GM10266 (cell line): ENCODE data around the gene DCAF4.

Experiments used
- DNase-seq: peaks from one replicate; pipeline ENCODE4 v3.0.0; 2012; ENCODE audit errors: extremely low spot score
- CTCF ChIP-seq: IDR thresholded peaks from 2 replicates; pipeline ENCODE4 v1.5.1; 2012; ENCODE audit warnings: mild to moderate bottlenecking, low read depth; ENCODE audit not compliant: control insufficient read depth, insufficient read depth; ENCODE audit errors: missing control alignments

The DCAF4 gene

GRCh38 chr14:72929316-72930080 is 3.2 kb downstream of the DCAF4 start:
- DNase-seq, result no peak
- no peak for TF ChIP-seq CTCF

GRCh38 chr14:72932893-72933292 is 6.6 kb downstream of the DCAF4 start:
- DNase-seq, result no peak
- no peak for TF ChIP-seq CTCF

- TF ChIP-seq CTCF, result no peak
- DNase-seq, result no peak
Observed at GRCh38 chr14:72939630-72940029, 13.4 kb downstream of the DCAF4 start.

- no peak for DNase-seq
- no peak for TF ChIP-seq CTCF
Observed at GRCh38 chr14:72941286-72941985, 15.2 kb downstream of the DCAF4 start.

GRCh38 chr14:72942934-72943333 is 16.7 kb downstream of the DCAF4 start:
- no peak for DNase-seq
- no peak for TF ChIP-seq CTCF

GRCh38 chr14:72943876-72944430 is 17.7 kb downstream of the DCAF4 start:
- DNase-seq, result no peak
- no peak for TF ChIP-seq CTCF
